Mononuclear cell (primary cell): ENCODE measurements around the gene DPP10. TPM values are rescaled to one million over a fixed set of nuclear protein-coding genes. Genes with fewer than 3 reads are reported as not detected.
"Not testable (repeated sequence)": the region's sequence is repeated elsewhere in the genome, so short reads cannot be mapped to it uniquely, and the experiment has no call there.

ENCODE experiments used
- H3K27me3 ChIP-seq: 2 replicates; pipeline ENCODE4 v1.6.0; 2011; ENCODE audit warnings: low read length, control low read depth; ENCODE audit not compliant: insufficient read depth
- H3K4me1 ChIP-seq: 2 replicates; pipeline ENCODE4 v1.5.1; 2011; ENCODE audit warnings: mild to moderate bottlenecking, low read length, control low read depth; ENCODE audit not compliant: insufficient read depth
- H3K4me3 ChIP-seq: 2 replicates; pipeline ENCODE4 v1.5.1; 2011; ENCODE audit warnings: mild to moderate bottlenecking, low read length, moderate library complexity
- H3K9me3 ChIP-seq: 2 replicates; pipeline ENCODE4 v1.5.1; 2011; ENCODE audit warnings: low read depth, mild to moderate bottlenecking, control low read depth, low read length
- total RNA-seq: library from RNA; depleted of rRNA; stranded (reverse); fragments of >200 nt; gene quantifications from one replicate; pipeline ENCODE4 v1.2.3, GENCODE V29; 2012

The DPP10 gene
- total RNA-seq, 1 donor = under 0.01 TPM

DNA sequence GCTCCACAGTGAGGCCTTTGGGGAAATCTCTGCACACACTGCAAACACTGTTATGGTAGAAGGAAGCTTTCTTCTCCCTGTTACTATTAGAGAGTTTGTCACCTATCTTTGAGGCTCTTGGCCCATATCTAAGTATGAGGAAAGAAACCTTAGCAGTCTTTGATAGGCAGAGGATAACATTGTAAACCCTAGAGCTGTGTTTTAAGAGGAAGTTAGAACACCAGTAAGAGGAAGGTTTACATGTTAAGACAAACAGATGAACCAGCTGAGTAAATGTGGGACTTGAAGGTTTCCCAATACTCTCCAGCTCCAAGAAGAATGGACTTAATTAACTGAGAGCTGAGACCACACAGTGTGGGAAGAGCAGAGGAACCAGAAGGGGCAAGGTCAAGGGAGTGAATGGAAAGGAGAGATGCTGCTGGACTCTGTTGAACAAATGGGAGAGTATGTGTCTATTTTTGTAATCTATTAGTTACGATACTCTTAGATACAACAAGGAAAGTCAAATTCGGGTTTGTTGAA lies 257.0 kb downstream of the DPP10 start:
- Histone ChIP-seq H3K27me3 (no peaks in the 10 kb centered on the region), H3K4me1 (no peaks in the 10 kb centered on the region), H3K4me3 (no peak overlapping the region), H3K9me3 (no peaks in the 10 kb centered on the region)

- H3K9me3 ChIP-seq = no peaks in the 10 kb centered on the region
- H3K4me3 ChIP-seq = no peak overlapping the region
- H3K27me3 ChIP-seq = no peaks in the 10 kb centered on the region
- no peaks in the 10 kb centered on the region for H3K4me1 ChIP-seq
Measured at GRCh38 chr2:114700440-114700839, 258.0 kb downstream of the DPP10 start.

DNA sequence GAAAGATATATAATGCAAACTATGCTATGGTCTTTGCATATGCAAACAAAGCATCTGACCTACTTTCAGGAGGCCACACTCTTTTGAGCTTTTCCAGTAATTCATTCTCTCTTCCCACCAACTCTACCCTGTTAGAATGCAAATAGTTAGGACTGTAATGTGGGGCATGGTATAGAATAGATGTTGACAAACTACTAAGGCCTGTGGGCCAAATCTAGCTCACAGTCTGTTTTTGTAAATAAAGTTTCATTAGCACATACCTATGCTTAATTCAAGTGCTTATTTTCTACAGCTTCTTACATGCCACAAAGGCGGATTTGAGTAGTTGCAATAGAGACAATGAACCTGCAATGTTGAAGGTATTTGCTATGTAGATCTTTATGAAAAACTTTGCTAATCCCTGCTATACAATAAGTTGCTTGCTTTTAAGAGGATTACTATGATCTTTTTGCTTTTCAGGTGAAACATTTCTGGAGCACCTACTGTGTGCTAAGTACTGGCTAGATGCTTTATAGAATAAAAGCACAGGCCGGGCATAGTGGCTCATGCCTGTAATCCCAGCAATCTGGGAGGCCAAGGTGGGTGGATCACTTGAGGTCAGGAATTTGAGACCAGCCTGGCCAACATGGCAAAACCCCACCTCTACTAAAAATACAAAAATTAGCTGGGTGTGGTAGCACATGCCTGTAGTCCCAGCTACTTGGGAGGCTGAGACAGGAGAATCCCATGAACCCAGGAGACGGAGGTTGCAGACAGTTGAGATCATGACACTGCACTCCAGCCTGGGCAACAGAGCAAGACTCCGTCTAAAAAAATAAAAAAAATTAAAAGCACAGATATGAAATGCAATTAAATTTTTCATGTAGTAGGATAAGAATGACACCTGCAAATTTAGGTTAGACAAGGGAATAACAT lies 267.8 kb downstream of the DPP10 start:
- Histone ChIP-seq H3K27me3 (no peaks in the 10 kb centered on the region), H3K4me3 (no peak overlapping the region), H3K9me3 (no peaks in the 10 kb centered on the region), H3K4me1 (no peaks in the 10 kb centered on the region)

GRCh38 chr2:114714313-114714712 lies 271.9 kb downstream of the DPP10 start:
- Histone ChIP-seq H3K9me3 (no peaks in the 10 kb centered on the region), H3K4me3 (no peak overlapping the region), H3K27me3 (no peaks in the 10 kb centered on the region), H3K4me1 (no peaks in the 10 kb centered on the region)

DNA sequence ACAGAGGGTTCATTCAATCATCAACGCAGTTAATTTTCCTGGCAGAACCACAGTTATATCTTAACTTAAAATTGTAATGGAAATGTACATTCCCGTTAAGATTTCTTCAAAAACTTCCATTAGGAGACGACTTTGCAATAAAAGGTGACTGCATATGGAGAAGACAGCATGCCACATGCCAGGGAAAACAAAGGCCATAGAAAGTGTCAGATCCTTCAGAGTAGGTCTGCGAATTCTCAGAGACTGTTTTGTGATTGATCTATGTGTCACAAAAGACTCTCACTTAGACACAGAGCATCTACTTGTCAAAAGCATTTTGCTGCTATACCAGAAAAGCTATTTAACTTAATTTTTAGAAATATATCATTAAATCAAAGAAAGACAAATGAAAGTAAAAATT lies 274.6 kb downstream of the DPP10 start:
- no peak overlapping the region for H3K4me3 ChIP-seq
- no peaks in the 10 kb centered on the region for H3K4me1 ChIP-seq
- H3K27me3 ChIP-seq = no peaks in the 10 kb centered on the region
- no peaks in the 10 kb centered on the region for H3K9me3 ChIP-seq

DNA sequence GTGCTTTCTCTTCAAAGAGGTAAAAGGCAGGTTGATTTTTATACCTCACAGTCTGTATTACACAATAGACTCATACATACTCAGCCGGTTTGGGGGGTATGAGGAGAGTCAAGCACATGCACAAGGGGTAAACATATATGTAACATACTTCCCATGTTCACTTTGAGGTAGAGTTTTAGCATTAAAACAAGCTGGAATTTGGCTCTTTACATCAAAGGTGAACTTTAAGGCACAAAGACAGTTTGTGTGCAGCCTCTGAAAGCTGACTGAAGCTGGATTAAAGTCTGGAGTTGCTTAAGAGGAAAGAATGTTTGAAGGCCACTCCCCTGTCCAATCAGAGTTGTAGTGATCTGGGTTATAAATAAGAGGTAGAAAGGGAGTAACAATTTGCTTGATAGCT lies 282.0 kb downstream of the DPP10 start:
- Histone ChIP-seq H3K4me3 (no peak overlapping the region), H3K9me3 (no peaks in the 10 kb centered on the region), H3K4me1 (no peaks in the 10 kb centered on the region), H3K27me3 (no peaks in the 10 kb centered on the region)

DNA sequence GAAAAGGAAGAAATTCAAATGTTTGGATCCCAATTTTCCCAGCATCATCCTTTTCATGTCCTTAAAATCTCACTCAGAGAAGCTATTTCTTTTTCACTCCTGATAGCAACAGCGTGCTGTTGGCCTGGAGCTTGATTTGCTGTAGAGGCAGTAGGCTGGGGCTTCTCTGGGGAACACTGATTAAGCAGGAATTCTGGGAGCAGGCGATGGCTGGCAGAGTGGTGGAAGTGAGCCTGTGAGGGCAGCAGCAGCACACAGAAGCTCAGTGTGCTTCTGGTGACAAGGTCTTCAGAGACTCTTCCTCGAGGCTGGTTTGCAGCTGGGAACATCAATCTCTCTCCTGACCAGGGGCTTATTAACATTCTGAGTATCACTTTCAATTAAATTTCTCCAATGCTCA lies 284.6 kb downstream of the DPP10 start:
- no peaks in the 10 kb centered on the region for H3K27me3 ChIP-seq
- H3K4me3 ChIP-seq = no peak overlapping the region
- H3K9me3 ChIP-seq = no peaks in the 10 kb centered on the region
- H3K4me1 ChIP-seq = no peaks in the 10 kb centered on the region

DNA sequence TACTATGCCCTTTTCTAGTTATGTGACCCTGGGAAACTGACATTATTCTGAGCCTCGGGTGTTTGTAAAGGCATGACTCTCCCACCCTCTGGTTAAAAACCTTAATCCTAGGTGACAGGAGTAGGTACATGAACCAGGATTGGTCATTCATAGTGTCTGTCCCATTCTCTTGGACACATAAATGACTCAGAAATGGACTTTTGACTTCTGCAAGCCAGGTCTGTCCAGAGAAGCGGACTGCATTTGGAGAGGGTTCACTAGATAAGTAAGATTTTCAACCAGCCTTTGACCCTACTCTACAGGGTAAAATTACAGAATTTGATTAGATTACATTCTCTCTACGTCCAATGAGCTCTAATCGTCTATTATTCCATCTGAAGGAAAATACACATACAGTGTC lies 285.9 kb downstream of the DPP10 start:
- Histone ChIP-seq H3K4me3 (no peak overlapping the region), H3K4me1 (no peaks in the 10 kb centered on the region), H3K9me3 (no peaks in the 10 kb centered on the region), H3K27me3 (no peaks in the 10 kb centered on the region)

- H3K27me3 ChIP-seq = no peaks in the 10 kb centered on the region
- H3K4me1 ChIP-seq = no peaks in the 10 kb centered on the region
- no peak overlapping the region for H3K4me3 ChIP-seq
- H3K9me3 ChIP-seq = no peaks in the 10 kb centered on the region
Measured at GRCh38 chr2:114729026-114729425, 286.6 kb downstream of the DPP10 start.

DNA sequence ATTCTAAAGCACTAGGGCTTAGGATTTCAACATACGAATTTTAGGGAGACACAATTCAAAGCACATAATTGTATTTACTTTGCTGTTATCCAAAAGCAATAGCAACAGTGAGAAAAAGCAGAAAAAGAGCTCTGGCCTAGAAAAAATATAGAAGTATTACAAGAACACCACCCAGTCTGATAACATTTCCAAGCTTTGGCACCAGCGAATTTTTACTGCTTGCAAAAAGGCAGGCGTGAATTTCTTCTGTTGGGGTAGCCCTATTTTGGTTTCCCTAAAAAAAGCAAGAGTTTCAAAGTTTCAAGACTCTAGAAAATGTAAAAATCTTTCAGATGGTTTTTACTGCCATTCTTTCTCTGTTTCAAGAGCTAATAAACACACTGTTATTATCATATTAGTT lies 292.7 kb downstream of the DPP10 start:
- Histone ChIP-seq H3K27me3 (no peaks in the 10 kb centered on the region), H3K4me3 (no peak overlapping the region), H3K4me1 (no peaks in the 10 kb centered on the region), H3K9me3 (no peaks in the 10 kb centered on the region)

- Histone ChIP-seq H3K4me3 (no peak overlapping the region), H3K4me1 (no peaks in the 10 kb centered on the region), H3K9me3 (no peaks in the 10 kb centered on the region), H3K27me3 (no peaks in the 10 kb centered on the region)
Measured at GRCh38 chr2:114742245-114742644, 299.8 kb downstream of the DPP10 start.

DNA sequence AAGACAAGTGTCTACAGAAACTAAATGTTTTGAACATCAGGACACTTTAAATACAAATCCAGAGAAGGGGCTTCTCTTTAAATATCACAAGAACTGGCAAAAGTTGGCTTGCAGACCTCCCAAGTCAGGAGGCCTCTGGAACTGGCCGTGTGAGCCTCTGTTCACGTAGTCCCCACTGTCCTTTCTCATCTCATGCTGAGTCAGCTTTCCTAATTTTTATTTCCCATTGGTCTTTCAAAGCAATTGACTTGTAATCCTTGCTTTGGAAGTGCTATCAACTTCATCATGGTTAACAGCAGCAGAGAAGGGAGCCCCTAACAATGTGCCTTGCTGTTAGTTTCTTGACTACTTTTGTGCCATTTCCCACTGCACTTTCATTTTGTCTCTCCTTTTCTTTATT lies 303.3 kb downstream of the DPP10 start:
- no peaks in the 10 kb centered on the region for H3K27me3 ChIP-seq
- no peak overlapping the region for H3K4me3 ChIP-seq
- H3K4me1 ChIP-seq = no peaks in the 10 kb centered on the region
- no peaks in the 10 kb centered on the region for H3K9me3 ChIP-seq

- H3K4me1 ChIP-seq, H3K4me3 ChIP-seq, H3K9me3 ChIP-seq, H3K27me3 ChIP-seq: not testable (repeated sequence)
Measured at GRCh38 chr2:114748175-114748574, 305.7 kb downstream of the DPP10 start.

DNA sequence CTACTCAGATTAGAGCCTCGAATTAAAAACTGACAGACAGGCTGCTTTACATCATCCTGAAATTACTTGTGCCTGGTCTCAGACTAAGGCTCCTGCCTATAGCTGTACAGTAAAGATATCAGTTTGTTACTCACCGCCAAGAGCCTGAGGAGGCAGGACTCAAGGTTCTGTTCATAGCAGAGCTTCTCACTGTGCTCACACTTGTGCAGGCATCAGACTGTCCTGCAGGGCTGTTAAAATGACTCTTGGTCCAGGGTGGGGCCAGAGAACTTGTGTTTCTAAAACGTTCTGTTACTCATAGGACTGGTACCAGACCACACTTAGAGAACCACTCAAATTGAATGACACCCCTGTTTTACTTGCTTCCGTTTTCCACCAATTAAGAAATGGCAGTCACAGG lies 310.0 kb downstream of the DPP10 start:
- Histone ChIP-seq H3K27me3 (no peaks in the 10 kb centered on the region), H3K9me3 (no peaks in the 10 kb centered on the region), H3K4me3 (no peak overlapping the region), H3K4me1 (no peaks in the 10 kb centered on the region)

GRCh38 chr2:114753145-114753544 lies 310.7 kb downstream of the DPP10 start:
- Histone ChIP-seq H3K27me3 (no peaks in the 10 kb centered on the region), H3K4me1 (no peaks in the 10 kb centered on the region), H3K9me3 (no peaks in the 10 kb centered on the region), H3K4me3 (no peak overlapping the region)
